Esophagus squamous epithelium (tissue), 5 donors: ENCODE measurements around the gene SELENBP1. TPM values are rescaled to one million over a fixed set of nuclear protein-coding genes. Genes with fewer than 3 reads are reported as not detected.

Experiments
- DNase-seq: peaks from one replicate; lab custom pipeline; 2025; lab: John Stamatoyannopoulos, UW
- H3K27ac ChIP-seq, 4 donors: fragments of 200-600 bp; sonication (generic); one replicate each; pipeline ENCODE4 v1.5.1; 2016 to 2019; ENCODE audit warnings: mild to moderate bottlenecking in 1 of 4
- H3K27me3 ChIP-seq, 4 donors: fragments of 200-600 bp; sonication (generic); 1 replicate in 3 of 4; 2 replicates in 1 of 4; pipeline versions ENCODE4 v1.5.1 to v1.6.0; 2017 to 2021; ENCODE audit warnings: antibody characterized with exemption in 1 of 4
- H3K36me3 ChIP-seq, 3 donors: fragments of 200-600 bp; sonication (generic); one replicate each; pipeline ENCODE4 v1.5.1; 2016 to 2019
- H3K4me1 ChIP-seq, 3 donors: fragments of 200-600 bp; sonication (generic); one replicate each; pipeline ENCODE4 v1.5.1; 2017 to 2019
- H3K4me3 ChIP-seq, 4 donors: fragments of 200-600 bp; sonication (generic); 1 replicate in 3 of 4; 2 replicates in 1 of 4; pipeline ENCODE4 v1.5.1; 2016 to 2019; ENCODE audit warnings: mild to moderate bottlenecking in 2 of 4, moderate library complexity in 1 of 4
- H3K9me3 ChIP-seq, 3 donors: fragments of 200-600 bp; sonication (generic); one replicate each; pipeline ENCODE4 v1.5.1; 2016 to 2019
- POLR2A ChIP-seq, 4 donors: fragments of 450-650 bp; IDR thresholded peaks; one replicate each; pipeline ENCODE4 v1.6.1; 2017; ENCODE audit warnings: antibody characterized with exemption in 4 of 4, mild to moderate bottlenecking in 4 of 4, moderate library complexity in 3 of 4
- WGBS, 2 donors: methylation state at CpG; one replicate each; pipeline ENCODE4 v1.1.5; 2018; 5-methylcytosine and 5-hydroxymethylcytosine counted together
- intact Hi-C: fragments of 100-400 bp; cut with DNase I; formaldehyde crosslinking; loops from one replicate; pipeline ENCODE4 v1.15.0; 2022
- total RNA-seq, 4 donors: library from RNA; depleted of rRNA; stranded (reverse); fragments of >200 nt; gene quantifications; one replicate each; pipeline ENCODE4 v1.1.0, GENCODE V29; 2016
- TF ChIP-seq, protein P1 (sequence below), 6 experiments: fragments of 450-650 bp in 4 of 6; fragments of 200-600 bp in 2 of 6; sonication (generic) in 2 of 6; IDR thresholded peaks; one replicate each; pipeline ENCODE4 v1.5.1; 2016 to 2019; ENCODE audit warnings: antibody characterized with exemption in 6 of 6, mild to moderate bottlenecking in 4 of 6, moderate library complexity in 4 of 6
- donor health status: DM: yes; HTN: yes; CAD: no.

SELENBP1 gene
- total RNA-seq, 4 donors from 2014 or later = 6.3 to 38.3 (median 28.3) TPM

- intact Hi-C loops = no loop called here
- Histone ChIP-seq H3K4me1 (no peaks in the 10 kb centered on the region), H3K36me3 (peaks cover 11 to 100% (median 29%) of the 10 kb centered on the region in 3 donors), H3K4me3 (no peak overlapping the region), H3K27me3 (no peaks in the 10 kb centered on the region), H3K9me3 (no peaks in the 10 kb centered on the region), H3K27ac (no peak overlapping the region)
- DNase-seq = no peak
- WGBS, 2 donors = 77 to 94% methylated on average over 2 of the region's 2 CpGs
- TF ChIP-seq POLR2A (IDR thresholded peaks at IDR 0.05) = no peak
- TF ChIP-seq, protein P1, sequence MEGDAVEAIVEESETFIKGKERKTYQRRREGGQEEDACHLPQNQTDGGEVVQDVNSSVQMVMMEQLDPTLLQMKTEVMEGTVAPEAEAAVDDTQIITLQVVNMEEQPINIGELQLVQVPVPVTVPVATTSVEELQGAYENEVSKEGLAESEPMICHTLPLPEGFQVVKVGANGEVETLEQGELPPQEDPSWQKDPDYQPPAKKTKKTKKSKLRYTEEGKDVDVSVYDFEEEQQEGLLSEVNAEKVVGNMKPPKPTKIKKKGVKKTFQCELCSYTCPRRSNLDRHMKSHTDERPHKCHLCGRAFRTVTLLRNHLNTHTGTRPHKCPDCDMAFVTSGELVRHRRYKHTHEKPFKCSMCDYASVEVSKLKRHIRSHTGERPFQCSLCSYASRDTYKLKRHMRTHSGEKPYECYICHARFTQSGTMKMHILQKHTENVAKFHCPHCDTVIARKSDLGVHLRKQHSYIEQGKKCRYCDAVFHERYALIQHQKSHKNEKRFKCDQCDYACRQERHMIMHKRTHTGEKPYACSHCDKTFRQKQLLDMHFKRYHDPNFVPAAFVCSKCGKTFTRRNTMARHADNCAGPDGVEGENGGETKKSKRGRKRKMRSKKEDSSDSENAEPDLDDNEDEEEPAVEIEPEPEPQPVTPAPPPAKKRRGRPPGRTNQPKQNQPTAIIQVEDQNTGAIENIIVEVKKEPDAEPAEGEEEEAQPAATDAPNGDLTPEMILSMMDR (IDR thresholded peaks at IDR 0.05) = no peak
Measured at GRCh38 chr1:151411884-151412283, 39.4 kb upstream of the SELENBP1 start.

DNA sequence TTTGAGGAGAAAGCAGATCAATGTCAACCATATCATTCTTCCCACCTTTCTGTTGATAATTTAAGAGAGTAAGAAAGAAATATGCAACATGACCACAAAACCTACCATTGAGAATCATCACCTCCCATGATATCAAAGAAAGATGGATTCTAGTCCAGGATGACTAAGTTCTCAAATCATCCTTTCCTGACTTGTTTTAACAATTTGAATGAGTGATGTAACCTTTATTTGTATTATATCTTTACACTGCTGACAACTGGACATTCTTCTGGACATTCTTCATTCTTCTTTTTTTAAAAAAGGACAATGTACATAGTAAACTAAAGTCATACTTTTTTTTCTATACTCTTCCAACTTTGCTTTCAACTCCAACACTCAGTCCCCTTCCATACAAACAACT is 36.4 kb upstream of the SELENBP1 start:
- TF ChIP-seq, protein P1 (IDR thresholded peaks at IDR 0.05) = no peak
- no peak for TF ChIP-seq POLR2A (IDR thresholded peaks at IDR 0.05)
- Histone ChIP-seq H3K9me3 (no peaks in the 10 kb centered on the region), H3K27ac (no peak overlapping the region), H3K27me3 (no peaks in the 10 kb centered on the region), H3K4me3 (no peak overlapping the region), H3K4me1 (no peaks in the 10 kb centered on the region), H3K36me3 (peaks cover 21 to 100% (median 41%) of the 10 kb centered on the region in 3 donors)
- no peak for DNase-seq
- intact Hi-C loops = no loop called here

GRCh38 chr1:151407304-151407703 is 34.8 kb upstream of the SELENBP1 start:
- WGBS, 2 donors = 91 to 92% methylated on average over 2 of the region's 3 CpGs
- Histone ChIP-seq H3K9me3 (no peaks in the 10 kb centered on the region), H3K36me3 (peaks cover 21 to 100% (median 48%) of the 10 kb centered on the region in 3 donors), H3K4me3 (no peak overlapping the region), H3K4me1 (no peaks in the 10 kb centered on the region), H3K27ac (no peak overlapping the region), H3K27me3 (no peaks in the 10 kb centered on the region)
- no peak for DNase-seq
- no peak for TF ChIP-seq POLR2A (IDR thresholded peaks at IDR 0.05)
- TF ChIP-seq, protein P1 (IDR thresholded peaks at IDR 0.05) = no peak
- intact Hi-C loops = no loop called here

- intact Hi-C loops = no loop called here
Measured at GRCh38 chr1:151406176-151406575, 33.7 kb upstream of the SELENBP1 start.

GRCh38 chr1:151405187-151405951 is 32.9 kb upstream of the SELENBP1 start:
- WGBS, 2 donors = 87 to 91% methylated on average over 10 to 13 of the region's 13 CpGs

More at GRCh38 chr1:151406176-151406575, 33.7 kb upstream of the SELENBP1 start:
- Histone ChIP-seq H3K9me3 (no peaks in the 10 kb centered on the region), H3K36me3 (peaks cover 21 to 100% (median 50%) of the 10 kb centered on the region in 3 donors), H3K4me1 (peaks cover 0 to 6% (median under 1%) of the 10 kb centered on the region in 3 donors), H3K27ac (no peak overlapping the region), H3K4me3 (no peak overlapping the region), H3K27me3 (no peaks in the 10 kb centered on the region)
- TF ChIP-seq POLR2A (IDR thresholded peaks at IDR 0.05) = no peak
- TF ChIP-seq, protein P1 (IDR thresholded peaks at IDR 0.05) = no peak
- WGBS, 2 donors = 78 to 83% methylated on average over 6 to 7 of the region's 8 CpGs
- no peak for DNase-seq

More at GRCh38 chr1:151405187-151405951, 32.9 kb upstream of the SELENBP1 start:
- no peaks in the 10 kb centered on the region for H3K9me3 ChIP-seq
- H3K4me1 ChIP-seq = peaks cover 0 to 14% (median 9%) of the 10 kb centered on the region in 3 donors
- H3K36me3 ChIP-seq = peaks cover 21 to 99% (median 48%) of the 10 kb centered on the region in 3 donors
- no peaks in the 10 kb centered on the region for H3K27me3 ChIP-seq
- TF ChIP-seq, protein P1 (IDR thresholded peaks at IDR 0.05) = no peak
- TF ChIP-seq POLR2A (IDR thresholded peaks at IDR 0.05) = no peak
- no peak for DNase-seq
- H3K4me3 ChIP-seq = no peak overlapping the region
- no peak overlapping the region for H3K27ac ChIP-seq
- intact Hi-C loops = no loop called here
